Measurements from ENCODE around the gene CD96.

CD96 gene

DNA sequence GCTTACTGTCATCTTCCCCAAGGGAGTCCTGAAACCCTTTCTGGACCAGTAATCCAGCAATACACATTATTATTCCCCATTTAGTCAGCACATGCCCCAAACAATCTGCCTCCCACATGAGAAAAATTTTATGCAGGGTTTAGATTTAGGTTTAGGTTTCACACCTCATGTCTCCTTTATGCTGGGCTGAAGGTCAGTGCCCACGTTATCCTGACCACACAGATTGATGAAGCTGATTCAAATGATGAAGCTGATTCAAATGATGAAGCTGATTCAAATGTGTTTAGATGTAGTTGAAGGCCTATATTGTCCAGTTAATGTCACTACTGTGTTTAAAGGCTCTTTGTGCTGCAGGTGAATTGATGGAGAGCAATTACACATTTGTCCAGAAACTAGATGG, 71.3 kb downstream of the CD96 start:
- TF ChIP-seq CTCF (IDR thresholded peaks at IDR 0.05; ENCODE audit: insufficient read depth, low read depth, low read length, missing control alignments): no peak
- H3K4me3 ChIP-seq (ENCODE audit: low read length): no peak overlapping the region
- no peak for DNase-seq (ENCODE audit: low read depth)

GRCh38 chr3:111615880-111616279, 73.9 kb downstream of the CD96 start:
- TF ChIP-seq CTCF (IDR thresholded peaks at IDR 0.05; ENCODE audit: insufficient read depth, low read depth, low read length, missing control alignments): no peak

DNA sequence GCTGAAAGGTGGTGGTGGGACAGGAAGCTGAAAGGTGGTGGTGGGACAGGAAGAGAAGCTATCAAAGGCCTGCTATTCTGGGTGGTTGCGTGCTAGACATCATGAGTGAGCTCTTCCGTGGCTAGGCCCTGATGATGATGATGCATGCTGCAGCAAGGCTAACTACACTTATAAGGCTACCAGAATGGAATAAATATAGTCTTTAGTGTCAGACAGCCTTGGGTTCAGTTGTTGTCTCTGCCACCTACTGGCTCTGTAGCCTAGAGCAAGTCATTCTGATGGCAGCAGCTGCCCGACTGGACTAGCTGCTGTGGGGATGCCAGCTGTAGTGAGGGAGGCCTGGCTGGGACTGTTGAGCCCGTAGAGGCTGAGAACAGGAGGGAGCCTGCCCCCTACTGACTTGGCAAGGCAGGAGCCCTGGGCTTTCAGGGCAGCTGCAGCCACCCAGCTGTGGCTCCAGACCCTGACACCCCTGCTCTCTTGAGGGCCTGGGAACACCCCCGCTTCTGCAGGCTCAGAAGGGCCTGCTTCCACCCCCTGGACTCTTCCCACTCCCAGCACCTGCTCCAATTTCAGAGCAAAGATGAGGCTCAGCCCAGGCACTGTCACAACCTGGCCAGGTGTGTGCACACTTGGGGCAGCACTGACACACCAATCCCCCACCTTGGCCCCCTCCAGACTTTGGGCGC, 74.6 kb downstream of the CD96 start:
- peak; percentile 60 for DNase-seq (ENCODE audit: low read depth)
- TF ChIP-seq CTCF (IDR thresholded peaks at IDR 0.05; ENCODE audit: insufficient read depth, low read depth, low read length, missing control alignments): peak; percentile 16
- H3K4me3 ChIP-seq (ENCODE audit: low read length): no peak overlapping the region

More at GRCh38 chr3:111615880-111616279, 73.9 kb downstream of the CD96 start:
- DNase-seq (ENCODE audit: low read depth): no peak
- H3K4me3 ChIP-seq (ENCODE audit: low read length): no peak overlapping the region

- no peak overlapping the region for H3K4me3 ChIP-seq (ENCODE audit: low read length)
- DNase-seq (ENCODE audit: low read depth): no peak
Observed at GRCh38 chr3:111617406-111617805, 75.4 kb downstream of the CD96 start.

GRCh38 chr3:111617912-111618601, 76.1 kb downstream of the CD96 start:
- peak; percentile 12 for DNase-seq (ENCODE audit: low read depth)
- TF ChIP-seq CTCF (IDR thresholded peaks at IDR 0.05; ENCODE audit: insufficient read depth, low read depth, low read length, missing control alignments): no peak
- no peak overlapping the region for H3K4me3 ChIP-seq (ENCODE audit: low read length)

More at GRCh38 chr3:111617406-111617805, 75.4 kb downstream of the CD96 start:
- no peak for TF ChIP-seq CTCF (IDR thresholded peaks at IDR 0.05; ENCODE audit: insufficient read depth, low read depth, low read length, missing control alignments)

GRCh38 chr3:111618945-111619344, 76.9 kb downstream of the CD96 start:
- DNase-seq (ENCODE audit: low read depth): no peak
- no peak overlapping the region for H3K4me3 ChIP-seq (ENCODE audit: low read length)
- TF ChIP-seq CTCF (IDR thresholded peaks at IDR 0.05; ENCODE audit: insufficient read depth, low read depth, low read length, missing control alignments): no peak

All from epithelial cell of esophagus (primary cell).